Measurements from ENCODE around the gene CTBP2.

Gene CTBP2

GRCh38 chr10:125072794-125073193 lies 87.6 kb downstream of the CTBP2 start:
- Histone ChIP-seq H2BK12ac (ENCODE audit: low read length) (no peak overlapping the region), H2BK5ac (ENCODE audit: low read length) (no peak overlapping the region), H3K4me3 (ENCODE audit: low read length in 2 of 2) (no peak overlapping the region), H3K27me3 (ENCODE audit: control insufficient read depth in 3 of 3, insufficient read depth in 3 of 3, low read depth in 1 of 3, low read length in 3 of 3) (no peaks in the 10 kb centered on the region), H2AFZ (ENCODE audit: low read length) (no peak overlapping the region), H3K79me1 (ENCODE audit: low read depth, low read length) (peaks cover 22% of the 10 kb centered on the region), H3K4me2 (ENCODE audit: insufficient read depth, low read length, poor library complexity, severe bottlenecking) (no peak overlapping the region), H3K27ac (replicated peaks; ENCODE audit: low read length) (no peak overlapping the region), H2BK15ac (ENCODE audit: low read length) (no peak overlapping the region), H3K9me3 (replicated peaks in 1 of 2; ENCODE audit: control insufficient read depth in 2 of 2, insufficient read depth in 1 of 2, low read depth in 1 of 2, low read length in 2 of 2) (no peaks in the 10 kb centered on the region), H4K8ac (ENCODE audit: low read depth, low read length) (no peak overlapping the region), H3K18ac (ENCODE audit: low read length) (no peak overlapping the region), H3K23ac (ENCODE audit: low read depth, low read length, poor library complexity) (no peak overlapping the region), H2AK5ac (ENCODE audit: low read depth, low read length) (no peak overlapping the region), H2BK120ac (ENCODE audit: low read depth, low read length) (no peak overlapping the region), H3K4me1 (ENCODE audit: control insufficient read depth in 2 of 2, insufficient read depth in 1 of 2, low read depth in 1 of 2, low read length in 2 of 2) (peaks cover 0 to 2% of the 10 kb centered on the region in 2 donors), H3K36me3 (replicated peaks in 1 of 2; ENCODE audit: control insufficient read depth in 2 of 2, insufficient read depth in 2 of 2, low read length in 2 of 2) (peaks cover 3 to 63% of the 10 kb centered on the region in 2 donors), H3K14ac (ENCODE audit: low read length) (no peak overlapping the region), H4K91ac (ENCODE audit: low read depth, low read length, poor library complexity) (no peak overlapping the region), H3K4ac (ENCODE audit: low read length) (no peak overlapping the region), H3K9ac (ENCODE audit: low read depth, low read length, poor library complexity) (no peak overlapping the region)
- WGBS, 2 donors (ENCODE audit: extremely low coverage in 2 of 2, insufficient read length in 2 of 2, insufficient replicate concordance in 1 of 2): no CpG with 5 or more reads among the region's 4 CpGs
- DNase-seq (ENCODE audit: low spot score): no peak

- peak overlapping the region; percentile 20 for H3K18ac ChIP-seq (ENCODE audit: low read length)
- no peak for DNase-seq (ENCODE audit: low spot score)
- H3K9me3 ChIP-seq (replicated peaks in 1 of 2; ENCODE audit: control insufficient read depth in 2 of 2, insufficient read depth in 1 of 2, low read depth in 1 of 2, low read length in 2 of 2): no peaks in the 10 kb centered on the region
- peaks cover 26% of the 10 kb centered on the region for H3K79me1 ChIP-seq (ENCODE audit: low read depth, low read length)
- H4K91ac ChIP-seq (ENCODE audit: low read depth, low read length, poor library complexity): no peak overlapping the region
- H3K4me2 ChIP-seq (ENCODE audit: insufficient read depth, low read length, poor library complexity, severe bottlenecking): no peak overlapping the region
- H2BK120ac ChIP-seq (ENCODE audit: low read depth, low read length): no peak overlapping the region
- no CpG with 5 or more reads among the region's 11 CpGs for WGBS, 2 donors (ENCODE audit: extremely low coverage in 2 of 2, insufficient read length in 2 of 2, insufficient replicate concordance in 1 of 2)
- no peak overlapping the region for H3K4me3 ChIP-seq (ENCODE audit: low read length in 2 of 2)
- H2AFZ ChIP-seq (ENCODE audit: low read length): no peak overlapping the region
- H3K9ac ChIP-seq (ENCODE audit: low read depth, low read length, poor library complexity): no peak overlapping the region
- peaks cover 2% of the 10 kb centered on the region in 2 donors for H3K4me1 ChIP-seq (ENCODE audit: control insufficient read depth in 2 of 2, insufficient read depth in 1 of 2, low read depth in 1 of 2, low read length in 2 of 2)
- H3K36me3 ChIP-seq (replicated peaks in 1 of 2; ENCODE audit: control insufficient read depth in 2 of 2, insufficient read depth in 2 of 2, low read length in 2 of 2): peaks cover 5 to 60% of the 10 kb centered on the region in 2 donors
- no peak overlapping the region for H2BK15ac ChIP-seq (ENCODE audit: low read length)
- no peak overlapping the region for H4K8ac ChIP-seq (ENCODE audit: low read depth, low read length)
- no peak overlapping the region for H2BK12ac ChIP-seq (ENCODE audit: low read length)
- H3K4ac ChIP-seq (ENCODE audit: low read length): no peak overlapping the region
- no peaks in the 10 kb centered on the region for H3K27me3 ChIP-seq (ENCODE audit: control insufficient read depth in 3 of 3, insufficient read depth in 3 of 3, low read depth in 1 of 3, low read length in 3 of 3)
- no peak overlapping the region for H3K14ac ChIP-seq (ENCODE audit: low read length)
- H2BK5ac ChIP-seq (ENCODE audit: low read length): no peak overlapping the region
- H3K23ac ChIP-seq (ENCODE audit: low read depth, low read length, poor library complexity): no peak overlapping the region
- no peak overlapping the region for H2AK5ac ChIP-seq (ENCODE audit: low read depth, low read length)
- no peak overlapping the region for H3K27ac ChIP-seq (replicated peaks; ENCODE audit: low read length)
Observed at GRCh38 chr10:125071008-125071407, 89.4 kb downstream of the CTBP2 start.

GRCh38 chr10:125068406-125068805 lies 92.0 kb downstream of the CTBP2 start:
- Histone ChIP-seq H3K14ac (ENCODE audit: low read length) (no peak overlapping the region), H2BK5ac (ENCODE audit: low read length) (no peak overlapping the region), H3K23ac (ENCODE audit: low read depth, low read length, poor library complexity) (no peak overlapping the region), H3K27ac (replicated peaks; ENCODE audit: low read length) (no peak overlapping the region), H4K8ac (ENCODE audit: low read depth, low read length) (no peak overlapping the region), H3K4ac (ENCODE audit: low read length) (no peak overlapping the region), H3K79me1 (ENCODE audit: low read depth, low read length) (peaks cover 20% of the 10 kb centered on the region), H2AK5ac (ENCODE audit: low read depth, low read length) (no peak overlapping the region), H3K4me2 (ENCODE audit: insufficient read depth, low read length, poor library complexity, severe bottlenecking) (no peak overlapping the region), H2BK12ac (ENCODE audit: low read length) (no peak overlapping the region), H3K4me1 (ENCODE audit: control insufficient read depth in 2 of 2, insufficient read depth in 1 of 2, low read depth in 1 of 2, low read length in 2 of 2) (peaks cover 0 to 5% of the 10 kb centered on the region in 2 donors), H3K9me3 (replicated peaks in 1 of 2; ENCODE audit: control insufficient read depth in 2 of 2, insufficient read depth in 1 of 2, low read depth in 1 of 2, low read length in 2 of 2) (no peaks in the 10 kb centered on the region), H3K4me3 (ENCODE audit: low read length in 2 of 2) (no peak overlapping the region), H4K91ac (ENCODE audit: low read depth, low read length, poor library complexity) (no peak overlapping the region), H3K27me3 (ENCODE audit: control insufficient read depth in 3 of 3, insufficient read depth in 3 of 3, low read depth in 1 of 3, low read length in 3 of 3) (no peaks in the 10 kb centered on the region), H3K18ac (ENCODE audit: low read length) (no peak overlapping the region), H3K9ac (ENCODE audit: low read depth, low read length, poor library complexity) (no peak overlapping the region), H2AFZ (ENCODE audit: low read length) (no peak overlapping the region), H2BK15ac (ENCODE audit: low read length) (no peak overlapping the region), H2BK120ac (ENCODE audit: low read depth, low read length) (no peak overlapping the region), H3K36me3 (replicated peaks in 1 of 2; ENCODE audit: control insufficient read depth in 2 of 2, insufficient read depth in 2 of 2, low read length in 2 of 2) (peaks cover 3 to 51% of the 10 kb centered on the region in 2 donors)
- no peak for DNase-seq (ENCODE audit: low spot score)
- WGBS, 2 donors (ENCODE audit: extremely low coverage in 2 of 2, insufficient read length in 2 of 2, insufficient replicate concordance in 1 of 2): no CpG with 5 or more reads among the region's 2 CpGs

- no peaks in the 10 kb centered on the region for H3K27me3 ChIP-seq (ENCODE audit: control insufficient read depth in 3 of 3, insufficient read depth in 3 of 3, low read depth in 1 of 3, low read length in 3 of 3)
- H3K9me3 ChIP-seq (replicated peaks in 1 of 2; ENCODE audit: control insufficient read depth in 2 of 2, insufficient read depth in 1 of 2, low read depth in 1 of 2, low read length in 2 of 2): no peaks in the 10 kb centered on the region
- H3K14ac ChIP-seq (ENCODE audit: low read length): no peak overlapping the region
- no peak overlapping the region for H3K4me3 ChIP-seq (ENCODE audit: low read length in 2 of 2)
- H2BK15ac ChIP-seq (ENCODE audit: low read length): no peak overlapping the region
- no peak for DNase-seq (ENCODE audit: low spot score)
- no peak overlapping the region for H3K27ac ChIP-seq (replicated peaks; ENCODE audit: low read length)
- H4K8ac ChIP-seq (ENCODE audit: low read depth, low read length): no peak overlapping the region
- H3K4me1 ChIP-seq (ENCODE audit: control insufficient read depth in 2 of 2, insufficient read depth in 1 of 2, low read depth in 1 of 2, low read length in 2 of 2): peaks cover 0 to 6% of the 10 kb centered on the region in 2 donors
- H4K91ac ChIP-seq (ENCODE audit: low read depth, low read length, poor library complexity): no peak overlapping the region
- peaks cover 3 to 52% of the 10 kb centered on the region in 2 donors for H3K36me3 ChIP-seq (replicated peaks in 1 of 2; ENCODE audit: control insufficient read depth in 2 of 2, insufficient read depth in 2 of 2, low read length in 2 of 2)
- no peak overlapping the region for H3K4me2 ChIP-seq (ENCODE audit: insufficient read depth, low read length, poor library complexity, severe bottlenecking)
- no peak overlapping the region for H3K18ac ChIP-seq (ENCODE audit: low read length)
- H2BK120ac ChIP-seq (ENCODE audit: low read depth, low read length): no peak overlapping the region
- H3K9ac ChIP-seq (ENCODE audit: low read depth, low read length, poor library complexity): no peak overlapping the region
- H3K79me1 ChIP-seq (ENCODE audit: low read depth, low read length): peaks cover 21% of the 10 kb centered on the region
- no CpG with 5 or more reads among the region's 9 CpGs for WGBS, 2 donors (ENCODE audit: extremely low coverage in 2 of 2, insufficient read length in 2 of 2, insufficient replicate concordance in 1 of 2)
- H2BK5ac ChIP-seq (ENCODE audit: low read length): no peak overlapping the region
- H2BK12ac ChIP-seq (ENCODE audit: low read length): no peak overlapping the region
- no peak overlapping the region for H2AFZ ChIP-seq (ENCODE audit: low read length)
- H2AK5ac ChIP-seq (ENCODE audit: low read depth, low read length): no peak overlapping the region
- H3K4ac ChIP-seq (ENCODE audit: low read length): no peak overlapping the region
- H3K23ac ChIP-seq (ENCODE audit: low read depth, low read length, poor library complexity): peak overlapping the region; percentile 75
Observed at GRCh38 chr10:125067764-125068163, 92.6 kb downstream of the CTBP2 start.
